Tibial artery (tissue), 4 donors: Measurements from ENCODE around the gene ETHE1.

Source experiments
- DNase-seq, 2 donors: peaks; one replicate each; pipeline ENCODE4 v3.0.0-alpha.2; 2019
- H3K27ac ChIP-seq, 2 donors: fragments of 200-600 bp; sonication (generic) in 1 of 2; 1 replicate in 1 of 2; 2 replicates in 1 of 2; pipeline ENCODE4 v1.5.1; 2018 to 2019; ENCODE audit warnings: mild to moderate bottlenecking in 1 of 2
- H3K27me3 ChIP-seq, 2 donors: fragments of 200-600 bp; sonication (generic) in 1 of 2; one replicate each; pipeline versions ENCODE4 v1.5.1 to v1.6.0; 2016 to 2019
- H3K36me3 ChIP-seq, 3 donors: fragments of 200-600 bp; sonication (generic) in 2 of 3; one replicate each; pipeline ENCODE4 v1.5.1; 2016 to 2019; ENCODE audit warnings: mild to moderate bottlenecking in 2 of 3
- H3K4me1 ChIP-seq, 4 donors: fragments of 200-600 bp; sonication (generic) in 2 of 4; 1 replicate in 3 of 4; 2 replicates in 1 of 4; pipeline ENCODE4 v1.5.1; 2016 to 2019
- H3K4me3 ChIP-seq, 2 donors: fragments of 200-600 bp; sonication (generic) in 1 of 2; 1 replicate in 1 of 2; 2 replicates in 1 of 2; pipeline ENCODE4 v1.5.1; 2018 to 2019; ENCODE audit warnings: mild to moderate bottlenecking in 2 of 2
- H3K9me3 ChIP-seq, 3 donors: fragments of 200-600 bp; sonication (generic) in 1 of 3; one replicate each; pipeline ENCODE4 v1.5.1; 2016 to 2019
- intact Hi-C: fragments of 100-400 bp; cut with DNase I; formaldehyde crosslinking; loops from one replicate; pipeline ENCODE4 v1.15.0; 2023; ENCODE audit warnings: low total_unique reads
- TF ChIP-seq, protein P1 (sequence below), 2 experiments: fragments of 200-600 bp in 1 of 2; fragments of 450-650 bp in 1 of 2; IDR thresholded peaks; one replicate each; pipeline ENCODE4 v1.5.1; 2017 to 2019; ENCODE audit warnings: antibody characterized with exemption in 2 of 2, mild to moderate bottlenecking in 1 of 2, moderate library complexity in 1 of 2

ETHE1 gene

DNA sequence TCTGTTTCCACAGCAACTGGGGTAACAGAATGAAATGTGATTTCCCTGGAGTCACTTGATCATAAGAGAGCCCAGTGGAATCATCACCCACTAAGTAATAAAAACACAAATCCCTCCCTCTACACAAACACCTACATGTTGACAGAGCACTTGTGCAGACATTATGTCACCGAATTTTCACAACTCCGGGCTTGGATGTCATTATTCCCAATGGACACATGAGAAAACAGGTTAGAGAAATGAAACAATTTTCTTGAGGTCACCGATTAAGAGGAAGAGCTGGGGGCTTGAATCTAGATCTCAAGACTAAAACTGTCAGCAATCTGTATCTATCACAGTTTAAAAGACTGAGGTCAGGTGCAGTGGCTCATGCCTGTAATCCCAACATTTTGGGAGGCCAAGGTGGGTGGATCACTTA lies 45.2 kb upstream of the ETHE1 start:
- intact Hi-C loops: no loop called here
- H3K27ac ChIP-seq: no peak overlapping the region

GRCh38 chr19:43570174-43570791 lies 43.3 kb upstream of the ETHE1 start:
- no peak overlapping the region for H3K27ac ChIP-seq

More for the DNA sequence above, 45.2 kb upstream of the ETHE1 start:
- H3K9me3 ChIP-seq: no peaks in the 10 kb centered on the region
- H3K4me3 ChIP-seq: no peak overlapping the region
- TF ChIP-seq, protein P1, sequence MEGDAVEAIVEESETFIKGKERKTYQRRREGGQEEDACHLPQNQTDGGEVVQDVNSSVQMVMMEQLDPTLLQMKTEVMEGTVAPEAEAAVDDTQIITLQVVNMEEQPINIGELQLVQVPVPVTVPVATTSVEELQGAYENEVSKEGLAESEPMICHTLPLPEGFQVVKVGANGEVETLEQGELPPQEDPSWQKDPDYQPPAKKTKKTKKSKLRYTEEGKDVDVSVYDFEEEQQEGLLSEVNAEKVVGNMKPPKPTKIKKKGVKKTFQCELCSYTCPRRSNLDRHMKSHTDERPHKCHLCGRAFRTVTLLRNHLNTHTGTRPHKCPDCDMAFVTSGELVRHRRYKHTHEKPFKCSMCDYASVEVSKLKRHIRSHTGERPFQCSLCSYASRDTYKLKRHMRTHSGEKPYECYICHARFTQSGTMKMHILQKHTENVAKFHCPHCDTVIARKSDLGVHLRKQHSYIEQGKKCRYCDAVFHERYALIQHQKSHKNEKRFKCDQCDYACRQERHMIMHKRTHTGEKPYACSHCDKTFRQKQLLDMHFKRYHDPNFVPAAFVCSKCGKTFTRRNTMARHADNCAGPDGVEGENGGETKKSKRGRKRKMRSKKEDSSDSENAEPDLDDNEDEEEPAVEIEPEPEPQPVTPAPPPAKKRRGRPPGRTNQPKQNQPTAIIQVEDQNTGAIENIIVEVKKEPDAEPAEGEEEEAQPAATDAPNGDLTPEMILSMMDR (IDR thresholded peaks at IDR 0.05): no peak
- H3K36me3 ChIP-seq: peaks cover 0 to 21% (median 4%) of the 10 kb centered on the region in 3 donors
- H3K4me1 ChIP-seq: peaks cover 0 to 16% (median 10%) of the 10 kb centered on the region in 4 donors
- no peaks in the 10 kb centered on the region for H3K27me3 ChIP-seq
- DNase-seq: no peak

DNA sequence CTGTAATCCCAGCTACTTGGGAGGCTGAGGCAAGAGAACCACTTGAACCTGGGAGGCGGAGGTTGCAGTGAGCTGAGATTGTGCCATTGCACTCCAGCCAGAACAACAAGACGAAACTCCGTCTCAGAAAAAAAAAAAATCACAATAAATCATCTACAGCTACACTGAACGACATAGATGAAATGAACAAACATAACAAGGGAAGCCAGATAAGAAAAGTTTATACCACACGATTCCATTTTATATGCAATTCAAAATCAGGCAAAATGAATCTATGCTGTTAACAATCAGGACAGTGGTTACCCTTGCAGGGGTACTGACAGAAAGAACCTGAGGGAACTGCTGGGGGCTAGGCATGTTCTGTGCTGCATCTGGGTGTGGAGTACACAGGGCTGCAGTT lies 42.7 kb upstream of the ETHE1 start:
- H3K36me3 ChIP-seq: peaks cover 0 to 21% (median 4%) of the 10 kb centered on the region in 3 donors
- DNase-seq: no peak
- no peak overlapping the region for H3K4me3 ChIP-seq
- TF ChIP-seq, protein P1 (IDR thresholded peaks at IDR 0.05): no peak
- no peaks in the 10 kb centered on the region for H3K27me3 ChIP-seq
- H3K9me3 ChIP-seq: no peaks in the 10 kb centered on the region
- H3K27ac ChIP-seq: no peak overlapping the region
- intact Hi-C loops: no loop called here
- peaks cover 0 to 7% (median 4%) of the 10 kb centered on the region in 4 donors for H3K4me1 ChIP-seq

More at GRCh38 chr19:43570174-43570791, 43.3 kb upstream of the ETHE1 start:
- intact Hi-C loops: no loop called here
- Histone ChIP-seq H3K27me3 (no peaks in the 10 kb centered on the region), H3K36me3 (peaks cover 0 to 21% (median 4%) of the 10 kb centered on the region in 3 donors), H3K4me1 (peaks cover 0 to 11% (median 7%) of the 10 kb centered on the region in 4 donors), H3K4me3 (no peak overlapping the region), H3K9me3 (no peaks in the 10 kb centered on the region)
- DNase-seq: no peak
- TF ChIP-seq, protein P1 (IDR thresholded peaks at IDR 0.05): no peak

GRCh38 chr19:43564800-43565199 lies 37.8 kb upstream of the ETHE1 start:
- intact Hi-C loops: no loop called here
- no peak overlapping the region for H3K27ac ChIP-seq
- no peak for DNase-seq

GRCh38 chr19:43563816-43564457 lies 36.9 kb upstream of the ETHE1 start:
- Histone ChIP-seq H3K27me3 (no peaks in the 10 kb centered on the region), H3K4me3 (no peak overlapping the region), H3K36me3 (peaks cover 6 to 27% (median 21%) of the 10 kb centered on the region in 3 donors), H3K4me1 (peaks cover 0 to 19% (median 11%) of the 10 kb centered on the region in 4 donors), H3K27ac (peak overlapping the region in 1 of 2 donors; percentile 50), H3K9me3 (no peaks in the 10 kb centered on the region)
- intact Hi-C loops: no loop called here
- TF ChIP-seq, protein P1 (IDR thresholded peaks at IDR 0.05): no peak
- DNase-seq: no peak

More at GRCh38 chr19:43564800-43565199, 37.8 kb upstream of the ETHE1 start:
- TF ChIP-seq, protein P1 (IDR thresholded peaks at IDR 0.05): no peak
- Histone ChIP-seq H3K4me1 (peaks cover 0 to 19% (median 11%) of the 10 kb centered on the region in 4 donors), H3K27me3 (no peaks in the 10 kb centered on the region), H3K4me3 (no peak overlapping the region), H3K9me3 (no peaks in the 10 kb centered on the region), H3K36me3 (peaks cover 1 to 20% (median 18%) of the 10 kb centered on the region in 3 donors)
